GM18505 (cell line): ENCODE measurements around the gene ACSL6.

Source experiments
- ATAC-seq: cut with Tn5 transposase; IDR thresholded peaks from one replicate; pipeline ENCODE4 v1.9.1; 2021; ENCODE audit not compliant: unreplicated experiment
- POLR2A ChIP-seq: IDR thresholded peaks from 4 replicates; pipeline ENCODE4 v1.6.1; 2011; ENCODE audit warnings: borderline replicate concordance; ENCODE audit not compliant: insufficient read depth, insufficient read length; ENCODE audit errors: extremely low read depth

Gene ACSL6

GRCh38 chr5:132054031-132054696, 42.7 kb upstream of the ACSL6 start:
- ATAC-seq, result no peak
- no peak for TF ChIP-seq POLR2A

DNA sequence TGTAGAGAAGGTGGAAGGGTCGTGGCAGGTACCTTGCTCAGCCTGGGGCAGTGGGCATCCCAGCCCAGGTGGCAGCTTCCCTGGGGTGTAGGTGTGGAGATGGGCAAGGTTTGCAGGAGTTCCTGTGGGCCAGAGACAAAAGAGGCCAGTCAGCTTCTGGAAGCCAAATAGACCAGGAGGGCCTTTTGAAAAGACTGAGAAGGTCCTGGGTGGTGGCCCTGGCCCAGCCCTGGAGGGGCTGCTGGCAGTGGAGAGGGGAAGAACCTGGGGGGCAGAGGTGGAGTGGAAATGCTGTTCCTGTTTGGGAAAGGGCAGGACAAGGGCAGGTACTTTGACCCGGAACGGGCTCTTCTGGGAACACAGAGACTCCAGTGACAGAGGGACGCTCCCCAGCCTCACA, 42.0 kb upstream of the ACSL6 start:
- no peak for TF ChIP-seq POLR2A

DNA sequence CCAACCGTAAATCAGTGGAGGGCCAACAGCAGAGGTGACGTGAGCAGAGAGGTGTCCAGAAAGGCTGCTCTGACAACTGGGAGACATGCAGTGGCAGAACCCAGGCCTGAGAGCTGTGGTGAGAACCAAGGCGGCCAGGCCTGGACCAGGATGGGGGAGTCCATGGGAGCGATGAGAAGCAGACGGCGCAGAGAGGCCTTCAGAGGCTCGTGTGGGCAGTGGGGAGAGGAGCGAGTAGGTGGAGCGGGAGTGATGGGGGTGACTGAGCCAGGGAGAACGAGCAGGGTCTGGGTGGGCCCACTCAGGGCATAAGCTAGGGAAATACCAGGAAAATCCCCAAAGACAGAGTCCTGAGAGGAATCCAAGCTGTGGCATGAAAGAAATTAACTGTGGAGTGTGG, 41.1 kb upstream of the ACSL6 start:
- no peak for TF ChIP-seq POLR2A
- no peak for ATAC-seq

More for the DNA sequence above, 42.0 kb upstream of the ACSL6 start:
- ATAC-seq, result no peak

- TF ChIP-seq POLR2A, result no peak
- no peak for ATAC-seq
These were observed 39.4 kb upstream of the ACSL6 start for GRCh38 chr5:132050661-132051552.

GRCh38 chr5:132050136-132050535, 38.7 kb upstream of the ACSL6 start:
- ATAC-seq, result no peak
- TF ChIP-seq POLR2A, result no peak

- ATAC-seq, result no peak
- TF ChIP-seq POLR2A, result no peak
These were observed 38.1 kb upstream of the ACSL6 start for GRCh38 chr5:132049559-132049958.

DNA sequence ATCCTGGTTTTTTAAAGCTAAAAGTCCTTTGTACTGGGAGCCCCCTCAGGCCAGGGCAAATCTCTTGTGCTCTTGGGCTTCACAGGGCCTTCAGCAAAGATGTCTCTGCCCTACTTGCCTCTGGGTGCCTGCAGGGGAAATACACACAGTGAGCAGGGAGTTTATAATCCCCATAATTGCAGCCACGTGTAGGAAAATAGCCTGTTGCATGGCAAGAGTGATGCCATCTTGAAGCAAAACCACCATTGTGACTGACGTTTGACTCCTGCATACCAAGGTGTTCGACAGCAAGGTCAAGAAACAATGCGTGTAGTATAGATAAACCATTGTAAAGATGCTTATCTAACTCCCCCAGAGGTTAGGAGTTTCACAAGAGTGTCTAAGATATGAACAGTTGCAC, 37.6 kb upstream of the ACSL6 start:
- no peak for TF ChIP-seq POLR2A
- ATAC-seq, result no peak

DNA sequence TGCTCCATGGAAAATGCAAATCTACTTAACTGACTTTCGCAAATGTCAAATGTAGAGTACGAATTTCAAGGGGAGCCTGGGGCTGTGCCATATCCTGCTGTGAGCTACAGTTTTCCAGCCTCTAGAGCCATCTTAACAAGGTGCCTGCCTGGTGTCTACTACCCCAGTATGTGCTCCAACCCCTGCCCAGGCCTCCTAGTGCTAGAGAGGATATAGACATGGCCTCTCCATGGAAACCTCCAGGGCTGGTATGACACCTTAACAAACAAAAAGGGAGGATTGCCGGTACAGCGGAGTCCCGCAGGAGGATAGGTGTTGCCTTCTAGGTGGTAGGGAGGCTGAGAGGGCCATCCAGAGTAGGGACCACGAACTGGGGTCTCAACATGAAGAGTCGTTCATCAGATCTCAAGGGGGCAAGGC, 35.4 kb upstream of the ACSL6 start:
- no peak for ATAC-seq
- TF ChIP-seq POLR2A, result no peak

DNA sequence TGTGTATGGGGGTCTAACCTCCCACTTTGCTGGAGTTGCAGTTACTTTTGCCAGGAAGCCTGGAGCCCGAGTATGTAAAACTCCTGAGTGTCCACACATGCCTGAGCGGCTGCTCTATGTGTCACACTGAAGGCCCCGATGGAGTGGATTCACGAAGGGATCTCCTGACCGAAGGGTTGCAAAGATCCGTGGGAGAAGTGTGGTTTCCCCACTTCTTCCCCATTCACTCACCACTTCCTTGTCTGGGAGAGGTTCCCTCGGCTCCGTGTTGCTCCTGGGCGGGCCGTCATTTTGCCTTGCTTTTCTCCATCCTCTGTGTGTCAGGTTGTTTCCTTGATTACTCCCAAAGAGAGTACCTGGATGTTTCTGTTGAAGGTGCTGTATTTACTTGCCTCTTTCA, 32.7 kb upstream of the ACSL6 start:
- ATAC-seq, result no peak
- no peak for TF ChIP-seq POLR2A

- no peak for TF ChIP-seq POLR2A
- no peak for ATAC-seq
These were observed 25.9 kb upstream of the ACSL6 start for GRCh38 chr5:132037353-132037752.

DNA sequence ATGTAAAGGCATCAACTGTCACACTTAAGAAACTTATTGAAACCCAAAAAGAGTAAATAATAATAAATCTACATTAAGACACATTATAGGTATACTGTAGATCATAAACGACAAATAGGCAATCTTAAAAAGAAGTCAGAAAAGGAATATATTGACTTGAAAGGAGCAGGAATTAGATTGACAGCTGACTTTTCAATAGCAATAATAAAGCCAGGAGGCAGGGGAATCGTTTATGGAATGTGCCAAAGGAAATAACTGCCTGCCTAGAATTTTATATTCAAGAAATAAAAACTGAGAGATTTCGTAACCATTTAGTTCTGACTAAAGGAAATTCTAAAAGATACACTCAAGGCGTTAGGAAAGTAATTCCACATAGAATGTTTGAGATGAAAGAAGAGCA, 21.7 kb upstream of the ACSL6 start:
- no peak for ATAC-seq

GRCh38 chr5:132032196-132032595, 20.7 kb upstream of the ACSL6 start:
- no peak for ATAC-seq

More for the DNA sequence above, 21.7 kb upstream of the ACSL6 start:
- no peak for TF ChIP-seq POLR2A

GRCh38 chr5:132030610-132031009, 19.2 kb upstream of the ACSL6 start:
- no peak for TF ChIP-seq POLR2A
- ATAC-seq, result no peak

More at GRCh38 chr5:132032196-132032595, 20.7 kb upstream of the ACSL6 start:
- TF ChIP-seq POLR2A, result no peak
